ENCODE results near the gene FXR2.

FXR2 gene

GRCh38 chr17:7587420-7588151 is 27.1 kb downstream of the FXR2 start:
- DNase-seq (ENCODE audit: low spot score): no peak

- DNase-seq (ENCODE audit: low spot score): no peak
Observed at GRCh38 chr17:7586673-7587419, 27.9 kb downstream of the FXR2 start.

- peak; percentile 95 for DNase-seq (ENCODE audit: low spot score)
Observed at GRCh38 chr17:7583253-7584109, 31.2 kb downstream of the FXR2 start, which contains the start of gene MPDU1. MPDU1 (plus strand) TSS chr17:7583852; CDS start chr17:7583863, 11 bp downstream.

GRCh38 chr17:7582396-7583252 is 32.1 kb downstream of the FXR2 start:
- DNase-seq (ENCODE audit: low spot score): no peak

GRCh38 chr17:7580604-7581575 is 33.8 kb downstream of the FXR2 start:
- no peak for DNase-seq (ENCODE audit: low spot score)

GRCh38 chr17:7579834-7580603 is 34.7 kb downstream of the FXR2 start:
- no peak for DNase-seq (ENCODE audit: low spot score)

- DNase-seq (ENCODE audit: low spot score): peak; percentile 44
Observed at GRCh38 chr17:7579001-7579833, 35.5 kb downstream of the FXR2 start, which contains the start of gene CD68. CD68 (plus strand) TSS chr17:7579638; CDS start chr17:7579678, 40 bp downstream.

- DNase-seq (ENCODE audit: low spot score): no peak
Observed at GRCh38 chr17:7577327-7578199, 37.1 kb downstream of the FXR2 start.

GRCh38 chr17:7576432-7576937 is 38.2 kb downstream of the FXR2 start:
- no peak for DNase-seq (ENCODE audit: low spot score)

- DNase-seq (ENCODE audit: low spot score): no peak
Observed at GRCh38 chr17:7575959-7576358, 38.7 kb downstream of the FXR2 start.

GRCh38 chr17:7575481-7575883 is 39.2 kb downstream of the FXR2 start:
- no peak for DNase-seq (ENCODE audit: low spot score)

GRCh38 chr17:7574176-7574953 is 40.3 kb downstream of the FXR2 start:
- no peak for DNase-seq (ENCODE audit: low spot score)

GRCh38 chr17:7573324-7574080 is 41.2 kb downstream of the FXR2 start:
- DNase-seq (ENCODE audit: low spot score): peak; percentile 93

- DNase-seq (ENCODE audit: low spot score): peak; percentile 99
Observed at GRCh38 chr17:7572588-7573323, 41.9 kb downstream of the FXR2 start.

- no peak for DNase-seq (ENCODE audit: low spot score)
Observed at GRCh38 chr17:7572338-7572587, 42.4 kb downstream of the FXR2 start.
